ENCODE results near the gene MAPK6. TPM values are rescaled to one million over a fixed set of nuclear protein-coding genes. Genes with fewer than 3 reads are reported as not detected.

MAPK6 gene
- total RNA-seq (2012; rRNA removed), result 62.3 and 66.2 TPM in 2 replicates

DNA sequence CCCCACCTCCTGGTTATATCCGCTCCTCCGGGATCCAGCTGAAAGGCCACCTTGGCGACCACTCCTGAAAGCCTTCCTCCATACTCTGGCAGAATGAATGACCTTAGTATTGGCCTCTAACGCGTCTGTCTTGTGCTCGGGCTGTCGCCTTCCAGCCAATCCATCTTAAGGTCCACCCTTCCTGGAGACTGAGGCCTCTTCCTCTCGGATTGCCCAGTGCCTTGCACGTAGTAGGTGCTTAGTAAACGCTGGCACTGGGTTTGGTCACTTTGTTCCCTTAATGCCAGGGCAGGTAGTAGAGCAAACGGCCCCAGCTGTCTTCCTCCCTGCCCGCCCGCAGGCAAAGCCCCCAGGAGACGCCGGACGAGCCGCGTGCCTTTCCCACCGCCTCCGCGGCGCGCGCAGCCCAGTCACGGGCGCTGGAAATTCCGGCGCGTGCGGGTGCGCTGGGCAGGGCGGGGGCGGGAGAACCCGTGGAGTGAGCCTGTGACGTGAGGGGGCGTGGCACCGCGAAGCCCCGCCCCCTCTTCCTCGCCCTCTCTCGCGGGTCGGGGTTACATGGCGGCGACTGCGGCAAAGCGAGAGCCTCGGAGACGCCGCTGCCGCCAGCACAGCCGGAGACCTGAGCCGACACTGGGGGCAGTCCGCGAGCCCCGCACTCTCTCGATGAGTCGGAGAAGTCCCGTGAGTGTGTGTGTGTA lies at the start of gene MAPK6:
MAPK6 (plus strand) TSS at position 527 of the 701 bp plus-strand sequence. CDS start 27,242 bp downstream, outside the sequence.
- Histone ChIP-seq H3K9me3 (replicated peaks; ENCODE audit: low read length) (no peaks in the 10 kb centered on the region), H3K9ac (ENCODE audit: low read depth, low read length) (peak within 1 kb of the TSS; percentile 98), H3K27me3 (ENCODE audit: control insufficient read depth, insufficient read depth, low read length) (no peaks in the 10 kb centered on the region), H3K4me2 (ENCODE audit: low read length) (peak within 1 kb of the TSS; percentile 80), H3K4me1 (ENCODE audit: control insufficient read depth, insufficient read depth, low read length) (peaks cover 23% of the 10 kb centered on the region), H3K4me3 (ENCODE audit: low read length) (peak within 1 kb of the TSS; percentile 91), H3K36me3 (ENCODE audit: insufficient read depth, low read length) (no peaks in the 10 kb centered on the region)

DNA sequence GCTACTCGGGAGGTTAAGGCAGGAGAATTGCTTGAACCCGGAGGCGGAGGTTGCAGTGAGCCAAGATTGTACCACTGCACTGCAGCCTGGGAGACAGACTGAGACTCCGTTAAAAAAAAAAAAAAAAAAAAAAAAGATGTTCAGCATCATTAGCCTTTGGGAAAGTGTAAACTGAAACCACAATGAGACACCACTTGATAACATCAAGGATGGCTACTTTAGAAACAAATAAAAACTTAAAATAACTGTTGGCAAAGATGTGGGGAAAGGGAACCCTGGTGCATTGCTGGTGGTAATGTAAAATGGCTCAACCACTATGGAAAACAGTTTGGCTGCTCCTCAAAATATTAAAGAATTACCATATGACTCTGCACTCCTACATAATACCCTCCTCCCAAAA lies 49.3 kb upstream of the MAPK6 start:
- Histone ChIP-seq H3K36me3 (ENCODE audit: insufficient read depth, low read length) (peaks cover 11% of the 10 kb centered on the region), H3K4me2 (ENCODE audit: low read length) (peak overlapping the region; percentile 77), H3K27me3 (ENCODE audit: control insufficient read depth, insufficient read depth, low read length) (no peaks in the 10 kb centered on the region), H3K4me1 (ENCODE audit: control insufficient read depth, insufficient read depth, low read length) (peaks cover 11% of the 10 kb centered on the region), H3K4me3 (ENCODE audit: low read length) (peak overlapping the region; percentile 92), H3K9ac (ENCODE audit: low read depth, low read length) (no peak overlapping the region), H3K9me3 (replicated peaks; ENCODE audit: low read length) (no peaks in the 10 kb centered on the region)

DNA sequence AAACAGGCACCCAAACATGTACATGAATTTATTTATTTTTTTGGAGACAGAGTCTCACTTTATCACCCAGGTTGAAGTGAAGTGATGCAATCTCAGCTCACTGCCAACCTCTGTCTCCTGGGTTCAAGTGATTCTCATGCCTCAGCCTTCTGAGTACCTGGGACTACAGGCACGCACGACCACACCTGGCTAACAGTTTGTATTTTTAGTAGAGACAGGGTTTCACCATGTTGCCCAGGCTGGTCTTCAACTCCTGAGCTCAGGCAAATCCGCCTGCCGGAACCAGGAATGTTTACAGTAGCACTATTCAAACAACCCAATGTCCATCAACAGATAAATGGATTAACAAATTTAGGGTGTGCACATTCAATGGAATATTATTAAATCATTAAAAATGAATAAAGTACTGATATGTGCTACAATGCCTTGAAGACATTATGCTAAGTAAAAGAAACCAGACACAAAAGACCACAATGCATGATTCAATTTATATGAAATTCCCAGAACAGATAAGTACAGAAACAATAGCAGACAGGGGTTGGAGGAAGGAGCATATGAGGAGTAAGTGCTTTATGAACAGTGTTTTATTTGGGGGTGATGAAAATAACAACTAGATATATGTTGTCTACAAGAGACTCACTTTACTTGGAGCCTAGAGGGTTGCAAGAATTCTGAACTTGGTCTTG lies 48.7 kb upstream of the MAPK6 start:
- Histone ChIP-seq H3K4me1 (ENCODE audit: control insufficient read depth, insufficient read depth, low read length) (peaks cover 11% of the 10 kb centered on the region), H3K27me3 (ENCODE audit: control insufficient read depth, insufficient read depth, low read length) (no peaks in the 10 kb centered on the region), H3K36me3 (ENCODE audit: insufficient read depth, low read length) (peaks cover 10% of the 10 kb centered on the region), H3K4me2 (ENCODE audit: low read length) (peak overlapping the region; percentile 77), H3K4me3 (ENCODE audit: low read length) (peak overlapping the region; percentile 92), H3K9ac (ENCODE audit: low read depth, low read length) (peak overlapping the region; percentile 94), H3K9me3 (replicated peaks; ENCODE audit: low read length) (no peaks in the 10 kb centered on the region)

DNA sequence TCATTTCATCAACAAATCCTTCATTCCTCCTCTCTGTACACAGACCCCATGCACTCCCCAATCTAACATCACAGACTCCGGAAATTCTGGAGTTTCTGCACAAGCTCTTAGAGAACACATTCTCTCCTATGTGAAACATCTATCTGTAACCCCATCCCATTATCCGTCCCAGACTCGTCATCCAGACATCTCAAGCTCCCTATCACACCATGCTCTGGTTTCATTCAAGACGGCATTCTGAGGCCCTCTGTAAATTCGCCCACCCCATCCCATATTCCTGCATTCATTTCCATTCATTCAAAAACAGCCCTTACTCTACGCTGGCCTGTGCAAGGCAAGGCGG lies 48.0 kb upstream of the MAPK6 start:
- Histone ChIP-seq H3K9ac (ENCODE audit: low read depth, low read length) (peak overlapping the region; percentile 94), H3K4me2 (ENCODE audit: low read length) (peak overlapping the region; percentile 77), H3K9me3 (replicated peaks; ENCODE audit: low read length) (no peaks in the 10 kb centered on the region), H3K27me3 (ENCODE audit: control insufficient read depth, insufficient read depth, low read length) (no peaks in the 10 kb centered on the region), H3K36me3 (ENCODE audit: insufficient read depth, low read length) (peaks cover 2% of the 10 kb centered on the region), H3K4me3 (ENCODE audit: low read length) (peak overlapping the region; percentile 92), H3K4me1 (ENCODE audit: control insufficient read depth, insufficient read depth, low read length) (peaks cover 11% of the 10 kb centered on the region)

DNA sequence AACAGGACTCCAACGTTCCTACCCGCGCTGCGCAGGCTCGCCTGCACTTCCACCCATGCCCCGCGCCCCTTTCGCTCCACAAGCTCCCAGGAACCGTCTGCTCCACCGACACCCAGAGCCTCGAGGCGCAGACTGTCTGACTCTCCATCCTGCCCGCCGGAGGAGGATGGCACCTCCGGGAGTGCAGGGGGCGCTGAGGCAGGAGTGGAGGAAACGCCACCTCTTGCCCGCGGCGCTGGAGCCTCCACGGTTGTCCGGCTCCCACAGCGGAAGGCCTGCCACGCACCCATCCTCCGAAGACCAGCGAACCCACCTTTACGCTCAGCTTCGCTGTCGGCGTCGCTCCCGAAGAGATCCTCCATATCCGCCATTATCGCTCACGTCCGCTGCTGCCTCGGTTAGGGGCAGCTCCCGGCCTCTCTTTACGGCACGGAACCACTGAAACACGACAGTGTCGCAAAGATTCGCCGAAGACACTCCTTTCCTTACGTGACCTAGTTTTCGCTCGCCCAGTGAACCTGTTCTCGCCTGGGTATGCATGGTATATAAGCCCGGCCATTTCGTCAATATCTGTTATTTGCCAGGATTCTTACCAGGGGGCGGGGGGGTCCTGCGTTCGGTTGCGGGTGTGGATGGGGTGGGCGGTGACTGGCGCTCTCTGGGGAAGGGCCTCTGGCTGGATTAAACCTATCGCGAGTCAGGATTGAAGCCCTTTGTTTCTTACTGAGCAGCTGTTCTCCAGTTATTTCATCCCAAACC lies 47.5 kb upstream of the MAPK6 start, which contains the start of gene LEO1:
LEO1 (minus strand) TSS at position 404 of the 759 bp plus-strand sequence; CDS start at position 371, 33 bp downstream.
- peak within 1 kb of the TSS; percentile 77 for H3K4me2 ChIP-seq (ENCODE audit: low read length)
- H3K36me3 ChIP-seq (ENCODE audit: insufficient read depth, low read length), result no peaks in the 10 kb centered on the region
- H3K4me3 ChIP-seq (ENCODE audit: low read length), result peak within 1 kb of the TSS; percentile 92
- H3K9me3 ChIP-seq (replicated peaks; ENCODE audit: low read length), result no peaks in the 10 kb centered on the region
- peak within 1 kb of the TSS; percentile 94 for H3K9ac ChIP-seq (ENCODE audit: low read depth, low read length)
- no peaks in the 10 kb centered on the region for H3K27me3 ChIP-seq (ENCODE audit: control insufficient read depth, insufficient read depth, low read length)
- H3K4me1 ChIP-seq (ENCODE audit: control insufficient read depth, insufficient read depth, low read length), result peaks cover 11% of the 10 kb centered on the region

DNA sequence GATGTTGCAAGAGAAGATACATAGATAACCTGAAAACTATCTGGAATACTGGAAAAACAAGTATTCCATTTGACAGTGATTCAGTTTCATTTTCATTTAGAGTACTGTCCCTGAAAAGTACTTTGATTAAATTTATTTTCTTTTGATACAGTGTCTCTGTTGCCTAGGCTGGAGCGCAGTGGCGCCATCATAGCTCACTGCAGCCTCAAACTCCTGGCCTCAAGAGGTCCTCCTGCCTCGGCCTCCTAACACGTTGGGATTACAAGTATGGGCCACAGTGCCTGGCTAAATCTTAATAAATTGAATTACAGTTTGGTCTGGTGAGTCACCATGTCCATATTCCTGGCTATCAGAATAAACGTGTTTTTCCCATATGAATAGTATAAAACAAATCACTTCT lies 45.8 kb upstream of the MAPK6 start:
- no peak overlapping the region for H3K9ac ChIP-seq (ENCODE audit: low read depth, low read length)

DNA sequence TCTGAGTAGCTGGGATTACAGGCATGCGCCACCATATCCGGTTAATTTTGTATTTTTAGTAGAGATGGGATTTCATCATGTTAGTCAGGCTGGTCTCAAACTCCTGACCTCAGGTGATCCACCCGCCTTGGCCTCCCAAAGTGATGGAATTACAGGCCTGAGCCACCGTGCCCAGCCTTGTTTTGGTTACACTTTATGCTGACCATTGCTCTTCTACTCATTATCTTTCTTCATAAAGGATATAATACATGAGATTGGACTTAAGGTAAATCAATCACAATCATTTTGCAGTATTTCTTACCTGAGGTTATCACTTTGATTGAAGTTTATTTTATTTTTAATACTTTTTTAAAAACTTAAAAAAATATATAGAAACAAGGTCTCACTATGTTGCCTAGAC lies 45.2 kb upstream of the MAPK6 start:
- H3K4me1 ChIP-seq (ENCODE audit: control insufficient read depth, insufficient read depth, low read length), result peaks cover 11% of the 10 kb centered on the region
- H3K4me2 ChIP-seq (ENCODE audit: low read length), result no peak overlapping the region
- H3K9me3 ChIP-seq (replicated peaks; ENCODE audit: low read length), result no peaks in the 10 kb centered on the region
- no peaks in the 10 kb centered on the region for H3K36me3 ChIP-seq (ENCODE audit: insufficient read depth, low read length)
- H3K9ac ChIP-seq (ENCODE audit: low read depth, low read length), result no peak overlapping the region
- H3K4me3 ChIP-seq (ENCODE audit: low read length), result no peak overlapping the region
- no peaks in the 10 kb centered on the region for H3K27me3 ChIP-seq (ENCODE audit: control insufficient read depth, insufficient read depth, low read length)

More for the DNA sequence above, 45.8 kb upstream of the MAPK6 start:
- H3K9me3 ChIP-seq (replicated peaks; ENCODE audit: low read length), result no peaks in the 10 kb centered on the region
- H3K36me3 ChIP-seq (ENCODE audit: insufficient read depth, low read length), result no peaks in the 10 kb centered on the region
- no peak overlapping the region for H3K4me3 ChIP-seq (ENCODE audit: low read length)
- H3K4me2 ChIP-seq (ENCODE audit: low read length), result no peak overlapping the region
- peaks cover 11% of the 10 kb centered on the region for H3K4me1 ChIP-seq (ENCODE audit: control insufficient read depth, insufficient read depth, low read length)
- H3K27me3 ChIP-seq (ENCODE audit: control insufficient read depth, insufficient read depth, low read length), result no peaks in the 10 kb centered on the region

DNA sequence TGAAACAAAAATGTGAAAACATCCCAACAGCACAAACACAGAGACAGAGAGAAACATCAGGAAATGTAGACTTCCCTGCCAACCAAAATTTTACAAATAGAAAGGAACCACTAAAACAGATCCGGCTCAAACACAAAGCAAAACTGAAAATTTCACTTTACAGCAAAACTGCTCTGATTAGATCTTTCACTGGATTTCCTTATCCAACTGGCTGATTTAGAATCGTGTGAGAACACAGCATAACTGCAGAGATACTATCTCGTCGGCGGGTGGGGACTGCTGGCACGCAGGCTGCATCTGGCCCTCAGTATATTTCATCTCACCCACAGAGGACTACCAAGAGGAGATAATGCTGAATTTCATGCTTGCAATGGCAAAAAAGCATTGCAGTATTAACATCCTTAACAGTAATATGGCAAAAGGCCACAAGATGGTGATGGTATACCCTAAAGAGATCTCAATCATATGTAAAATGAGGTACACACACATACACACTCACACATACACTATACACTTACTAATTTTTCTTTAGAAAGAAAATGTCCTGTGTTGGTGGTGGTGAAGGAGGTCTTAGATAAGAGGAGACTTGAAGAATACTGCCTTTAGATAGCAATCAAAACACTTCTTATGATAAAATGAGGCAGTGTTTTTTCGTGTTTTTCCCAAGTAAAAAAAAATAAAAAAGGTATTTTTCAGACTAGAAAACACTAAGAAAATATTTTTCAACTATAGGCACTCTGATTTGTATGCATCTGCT lies 36.8 kb upstream of the MAPK6 start:
- Histone ChIP-seq H3K27me3 (ENCODE audit: control insufficient read depth, insufficient read depth, low read length) (no peaks in the 10 kb centered on the region), H3K36me3 (ENCODE audit: insufficient read depth, low read length) (no peaks in the 10 kb centered on the region), H3K4me3 (ENCODE audit: low read length) (peak overlapping the region; percentile 46), H3K4me2 (ENCODE audit: low read length) (peak overlapping the region; percentile 76), H3K9me3 (replicated peaks; ENCODE audit: low read length) (no peaks in the 10 kb centered on the region), H3K4me1 (ENCODE audit: control insufficient read depth, insufficient read depth, low read length) (peaks cover 20% of the 10 kb centered on the region), H3K9ac (ENCODE audit: low read depth, low read length) (peak overlapping the region; percentile 84)

DNA sequence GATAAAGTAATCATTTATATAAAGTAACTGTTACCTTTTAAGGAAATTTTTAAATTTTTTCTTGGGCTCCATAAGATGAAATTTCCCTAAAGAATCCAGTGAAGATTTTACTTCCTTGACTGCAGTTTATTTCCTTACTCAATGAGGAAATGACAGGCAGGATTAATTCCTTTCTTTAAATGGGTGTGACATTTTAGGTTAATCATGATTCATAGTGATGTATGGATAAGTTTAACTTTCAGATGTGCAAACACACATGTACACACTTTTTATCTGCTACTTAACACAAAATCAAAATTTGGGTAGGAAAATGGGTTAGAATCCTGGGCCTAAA lies 36.3 kb upstream of the MAPK6 start:
- H3K36me3 ChIP-seq (ENCODE audit: insufficient read depth, low read length), result no peaks in the 10 kb centered on the region
- H3K4me2 ChIP-seq (ENCODE audit: low read length), result no peak overlapping the region
- H3K9me3 ChIP-seq (replicated peaks; ENCODE audit: low read length), result no peaks in the 10 kb centered on the region
- peaks cover 20% of the 10 kb centered on the region for H3K4me1 ChIP-seq (ENCODE audit: control insufficient read depth, insufficient read depth, low read length)
- H3K4me3 ChIP-seq (ENCODE audit: low read length), result no peak overlapping the region
- no peaks in the 10 kb centered on the region for H3K27me3 ChIP-seq (ENCODE audit: control insufficient read depth, insufficient read depth, low read length)
- H3K9ac ChIP-seq (ENCODE audit: low read depth, low read length), result peak overlapping the region; percentile 84

DNA sequence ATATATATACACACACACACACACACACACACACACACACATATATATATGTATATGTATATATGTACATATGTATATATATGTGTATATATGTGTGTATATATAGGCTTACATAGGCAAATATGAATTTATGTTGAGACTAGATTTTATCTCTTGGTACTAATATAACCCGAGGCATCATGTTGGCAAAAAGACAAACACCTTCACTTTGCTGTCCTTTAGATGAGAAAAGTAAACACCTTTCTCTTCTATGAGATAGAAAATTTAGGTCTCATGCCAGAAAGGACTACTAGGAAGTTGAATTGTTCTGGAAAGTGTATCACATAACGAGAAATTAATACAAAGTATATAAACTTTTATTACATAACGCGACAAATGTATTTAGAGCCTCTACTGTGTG lies 27.9 kb upstream of the MAPK6 start:
- no peaks in the 10 kb centered on the region for H3K36me3 ChIP-seq (ENCODE audit: insufficient read depth, low read length)
- peaks cover 12% of the 10 kb centered on the region for H3K4me1 ChIP-seq (ENCODE audit: control insufficient read depth, insufficient read depth, low read length)
- no peak overlapping the region for H3K9ac ChIP-seq (ENCODE audit: low read depth, low read length)
- no peak overlapping the region for H3K4me3 ChIP-seq (ENCODE audit: low read length)
- H3K9me3 ChIP-seq (replicated peaks; ENCODE audit: low read length), result no peaks in the 10 kb centered on the region
- no peak overlapping the region for H3K4me2 ChIP-seq (ENCODE audit: low read length)
- H3K27me3 ChIP-seq (ENCODE audit: control insufficient read depth, insufficient read depth, low read length), result no peaks in the 10 kb centered on the region

DNA sequence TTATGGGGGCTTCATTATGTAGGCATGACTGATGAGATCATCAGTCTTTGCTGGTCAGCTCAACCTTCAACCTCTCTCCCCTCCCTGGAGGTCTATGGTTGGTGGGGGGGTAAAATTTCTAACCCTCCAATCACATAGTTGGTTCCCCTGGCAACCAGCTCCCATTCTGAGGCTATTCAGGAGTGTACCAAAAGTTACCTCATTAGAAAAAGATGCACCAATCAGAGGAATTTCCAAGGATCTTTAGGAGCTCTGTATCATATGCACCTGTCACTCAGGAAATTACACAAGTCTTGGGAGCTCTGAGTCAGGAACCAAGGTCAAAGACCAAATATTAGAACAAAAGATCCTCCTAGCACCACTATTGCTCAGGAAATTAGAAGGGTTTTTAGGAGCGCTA lies 26.1 kb upstream of the MAPK6 start:
- H3K9me3 ChIP-seq (replicated peaks; ENCODE audit: low read length), result no peaks in the 10 kb centered on the region
- H3K4me1 ChIP-seq (ENCODE audit: control insufficient read depth, insufficient read depth, low read length), result peaks cover 12% of the 10 kb centered on the region
- H3K36me3 ChIP-seq (ENCODE audit: insufficient read depth, low read length), result no peaks in the 10 kb centered on the region

More for the DNA sequence above, 26.1 kb upstream of the MAPK6 start:
- H3K4me2 ChIP-seq (ENCODE audit: low read length), result no peak overlapping the region
- H3K27me3 ChIP-seq (ENCODE audit: control insufficient read depth, insufficient read depth, low read length), result no peaks in the 10 kb centered on the region
- no peak overlapping the region for H3K9ac ChIP-seq (ENCODE audit: low read depth, low read length)
- H3K4me3 ChIP-seq (ENCODE audit: low read length), result no peak overlapping the region

All from skeletal muscle satellite cell (primary cell).